ENCODE data around the gene PTBP1.

PTBP1 gene

DNA sequence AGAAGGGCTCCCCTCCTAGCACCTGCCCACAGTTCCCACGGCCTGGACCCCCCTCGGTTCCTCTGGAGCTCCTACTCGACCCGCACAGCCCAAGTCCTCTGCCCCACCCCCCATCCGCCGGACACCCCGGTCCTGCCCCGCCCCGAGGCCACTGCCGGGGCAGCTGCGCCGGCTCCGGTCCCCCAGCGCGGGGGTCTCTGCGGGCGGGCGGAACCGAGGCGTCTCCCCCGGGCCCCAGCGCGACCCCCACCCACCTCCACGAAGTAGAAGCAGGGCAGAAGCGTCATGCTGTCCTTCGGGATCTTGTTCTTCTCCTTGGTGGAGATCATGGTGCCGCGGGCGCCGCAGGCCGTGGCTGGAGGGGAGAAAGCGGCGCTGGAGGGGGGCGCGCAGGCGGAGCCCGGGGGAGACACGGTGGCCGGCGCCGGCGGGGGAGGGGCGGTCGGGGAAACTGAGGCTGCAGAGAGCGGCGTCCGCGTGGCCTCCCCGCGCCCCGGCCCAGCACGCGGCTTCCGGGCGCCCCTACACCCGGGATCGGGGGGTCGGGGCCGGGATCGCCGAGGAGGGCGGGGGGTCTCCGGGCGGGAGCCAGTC is 24.1 kb downstream of the PTBP1 start:
- DNase-seq: no peak
- no peak overlapping the region for H2AFZ ChIP-seq (ENCODE audit: low read length)

DNA sequence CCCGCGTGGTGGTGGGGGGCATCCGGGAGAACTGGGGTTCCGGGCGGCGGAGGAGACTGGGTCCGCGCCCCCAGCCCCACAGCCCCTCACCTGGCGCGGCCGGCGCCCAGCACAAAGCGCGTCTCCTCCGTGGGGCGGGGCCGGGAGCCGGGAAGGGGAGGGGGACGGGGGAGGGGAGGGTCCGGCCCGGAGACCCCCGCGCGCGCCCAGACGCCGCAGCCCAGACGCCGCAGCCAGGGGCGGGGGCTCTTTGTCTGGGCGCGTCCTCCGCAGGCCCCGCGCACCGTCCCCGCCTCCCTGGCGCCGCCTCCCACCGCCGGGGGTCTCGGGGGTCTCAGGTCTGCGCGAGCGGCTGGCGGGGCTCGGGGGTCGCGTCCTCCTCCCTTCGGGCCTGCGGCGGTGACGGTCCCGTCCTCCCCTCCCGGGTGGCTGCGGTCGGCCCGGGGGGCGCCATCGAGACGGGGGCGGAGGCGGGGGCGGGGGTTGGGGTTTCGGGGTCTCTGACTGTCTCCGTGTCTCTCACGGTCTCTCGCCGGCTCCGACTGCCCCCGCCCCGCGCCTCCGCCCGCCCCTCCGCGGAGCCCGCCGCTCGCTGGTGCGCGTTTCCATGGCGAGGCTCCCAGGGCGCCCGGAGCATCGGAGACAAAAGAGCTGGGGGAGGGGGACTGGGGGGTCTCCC is 24.7 kb downstream of the PTBP1 start, which contains the start of gene PLPPR3:
Gene PLPPR3, minus strand, starts transcription at position 131 of the 679 bp plus-strand sequence. CDS start 396 bp downstream, outside the sequence.
- no peak within 1 kb of the TSS for H3K4me2 ChIP-seq (ENCODE audit: low read depth, low read length)
- H3K4me3 ChIP-seq (ENCODE audit: low read length): no peak within 1 kb of the TSS
- no peaks in the 10 kb centered on the region for H4K20me1 ChIP-seq (ENCODE audit: insufficient read depth, low read length)
- H3F3A ChIP-seq (ENCODE audit: insufficient read depth, low read length): no peaks in the 10 kb centered on the region
- peaks cover 39% of the 10 kb centered on the region for H3K27me3 ChIP-seq (replicated peaks; ENCODE audit: insufficient read depth, low read length)
- H3K9me2 ChIP-seq (replicated peaks; ENCODE audit: insufficient read depth, low read length): no peaks in the 10 kb centered on the region
- no peaks in the 10 kb centered on the region for H3K4me1 ChIP-seq (ENCODE audit: low read length)
- no peak within 1 kb of the TSS for H2AFZ ChIP-seq (ENCODE audit: low read length)
- no peaks in the 10 kb centered on the region for H3K79me2 ChIP-seq (ENCODE audit: low read length)
- H3K9me3 ChIP-seq (replicated peaks; ENCODE audit: insufficient read depth, low read length): no peaks in the 10 kb centered on the region
- no peaks in the 10 kb centered on the region for H3K36me3 ChIP-seq (replicated peaks; ENCODE audit: insufficient read depth, low read length)
- no peak within 1 kb of the TSS for H3K9ac ChIP-seq (ENCODE audit: low read length)
- DNase-seq: no peak
- TF ChIP-seq EZH2phosphoT487 (IDR thresholded peaks at IDR 0.05; ENCODE audit: low read length) (no peak), EZH2 (optimal IDR thresholded peaks at IDR 0.05; ENCODE audit: low read depth, low read length) (no peak)
- TF ChIP-seq, protein P1, sequence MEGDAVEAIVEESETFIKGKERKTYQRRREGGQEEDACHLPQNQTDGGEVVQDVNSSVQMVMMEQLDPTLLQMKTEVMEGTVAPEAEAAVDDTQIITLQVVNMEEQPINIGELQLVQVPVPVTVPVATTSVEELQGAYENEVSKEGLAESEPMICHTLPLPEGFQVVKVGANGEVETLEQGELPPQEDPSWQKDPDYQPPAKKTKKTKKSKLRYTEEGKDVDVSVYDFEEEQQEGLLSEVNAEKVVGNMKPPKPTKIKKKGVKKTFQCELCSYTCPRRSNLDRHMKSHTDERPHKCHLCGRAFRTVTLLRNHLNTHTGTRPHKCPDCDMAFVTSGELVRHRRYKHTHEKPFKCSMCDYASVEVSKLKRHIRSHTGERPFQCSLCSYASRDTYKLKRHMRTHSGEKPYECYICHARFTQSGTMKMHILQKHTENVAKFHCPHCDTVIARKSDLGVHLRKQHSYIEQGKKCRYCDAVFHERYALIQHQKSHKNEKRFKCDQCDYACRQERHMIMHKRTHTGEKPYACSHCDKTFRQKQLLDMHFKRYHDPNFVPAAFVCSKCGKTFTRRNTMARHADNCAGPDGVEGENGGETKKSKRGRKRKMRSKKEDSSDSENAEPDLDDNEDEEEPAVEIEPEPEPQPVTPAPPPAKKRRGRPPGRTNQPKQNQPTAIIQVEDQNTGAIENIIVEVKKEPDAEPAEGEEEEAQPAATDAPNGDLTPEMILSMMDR (IDR thresholded peaks at IDR 0.05; ENCODE audit: low read length): no peak
- no peak within 1 kb of the TSS for H3K27ac ChIP-seq (ENCODE audit: low read length)

More for the DNA sequence above, 24.1 kb downstream of the PTBP1 start:
- H3K79me2 ChIP-seq (ENCODE audit: low read length): no peaks in the 10 kb centered on the region
- H3K4me1 ChIP-seq (ENCODE audit: low read length): no peaks in the 10 kb centered on the region
- no peak overlapping the region for H3K4me2 ChIP-seq (ENCODE audit: low read depth, low read length)
- no peaks in the 10 kb centered on the region for H4K20me1 ChIP-seq (ENCODE audit: insufficient read depth, low read length)
- H3K27ac ChIP-seq (ENCODE audit: low read length): no peak overlapping the region
- TF ChIP-seq EZH2 (optimal IDR thresholded peaks at IDR 0.05; ENCODE audit: low read depth, low read length): no peak
- peaks cover 34% of the 10 kb centered on the region for H3K27me3 ChIP-seq (replicated peaks; ENCODE audit: insufficient read depth, low read length)
- H3F3A ChIP-seq (ENCODE audit: insufficient read depth, low read length): no peaks in the 10 kb centered on the region
- no peaks in the 10 kb centered on the region for H3K36me3 ChIP-seq (replicated peaks; ENCODE audit: insufficient read depth, low read length)
- H3K9me2 ChIP-seq (replicated peaks; ENCODE audit: insufficient read depth, low read length): no peaks in the 10 kb centered on the region
- no peak overlapping the region for H3K4me3 ChIP-seq (ENCODE audit: low read length)
- no peaks in the 10 kb centered on the region for H3K9me3 ChIP-seq (replicated peaks; ENCODE audit: insufficient read depth, low read length)
- H3K9ac ChIP-seq (ENCODE audit: low read length): no peak overlapping the region

DNA sequence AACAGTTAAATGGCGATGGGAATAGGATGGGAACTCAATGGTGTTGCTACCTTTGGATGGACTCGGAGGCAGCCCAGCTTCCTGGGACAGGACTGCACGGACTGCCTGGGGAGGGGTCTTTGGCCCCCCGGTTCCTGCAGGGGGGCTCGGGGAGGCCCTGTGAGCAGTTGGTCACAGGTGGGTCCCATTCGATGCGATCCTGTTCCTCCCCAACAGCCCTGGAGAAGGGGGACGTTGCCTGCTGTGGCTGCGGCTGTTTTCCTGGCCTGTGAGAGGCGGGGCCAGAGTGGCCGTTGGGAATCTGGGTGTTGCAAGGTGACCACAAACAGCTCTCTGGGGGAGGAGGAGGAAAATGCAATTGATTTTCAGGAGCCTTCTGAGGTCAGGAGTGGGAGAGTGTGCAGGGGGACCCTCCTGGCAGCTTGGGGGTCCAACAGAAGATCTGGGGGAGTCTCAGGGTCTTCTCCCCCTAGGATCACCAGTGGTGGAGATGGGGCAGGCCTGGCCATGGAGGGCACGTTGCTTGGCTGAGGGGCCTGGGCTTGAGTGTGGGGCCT is 26.4 kb downstream of the PTBP1 start:
- Histone ChIP-seq H3K27me3 (replicated peaks; ENCODE audit: insufficient read depth, low read length) (peaks cover 51% of the 10 kb centered on the region), H3K4me2 (ENCODE audit: low read depth, low read length) (no peak overlapping the region), H3K79me2 (ENCODE audit: low read length) (no peaks in the 10 kb centered on the region), H3K4me1 (ENCODE audit: low read length) (no peaks in the 10 kb centered on the region), H3K27ac (ENCODE audit: low read length) (no peak overlapping the region), H3K9ac (ENCODE audit: low read length) (no peak overlapping the region), H3K4me3 (ENCODE audit: low read length) (no peak overlapping the region), H4K20me1 (ENCODE audit: insufficient read depth, low read length) (no peaks in the 10 kb centered on the region), H3K9me3 (replicated peaks; ENCODE audit: insufficient read depth, low read length) (no peaks in the 10 kb centered on the region), H3K9me2 (replicated peaks; ENCODE audit: insufficient read depth, low read length) (no peaks in the 10 kb centered on the region), H3K36me3 (replicated peaks; ENCODE audit: insufficient read depth, low read length) (no peaks in the 10 kb centered on the region), H2AFZ (ENCODE audit: low read length) (no peak overlapping the region), H3F3A (ENCODE audit: insufficient read depth, low read length) (no peaks in the 10 kb centered on the region)
- TF ChIP-seq EZH2 (optimal IDR thresholded peaks at IDR 0.05; ENCODE audit: low read depth, low read length): no peak
- TF ChIP-seq EZH2phosphoT487 (IDR thresholded peaks at IDR 0.05; ENCODE audit: low read length): no peak
- TF ChIP-seq, protein P1 (IDR thresholded peaks at IDR 0.05; ENCODE audit: low read length): no peak
- no peak for DNase-seq

Measured in MM.1S (cell line).